Fibroblast of skin of abdomen (primary cell): ENCODE measurements around the gene PPBP.

Experiments
- DNase-seq: peaks from one replicate; pipeline ENCODE4 v3.0.0-alpha.2; 2013

The PPBP gene

DNA sequence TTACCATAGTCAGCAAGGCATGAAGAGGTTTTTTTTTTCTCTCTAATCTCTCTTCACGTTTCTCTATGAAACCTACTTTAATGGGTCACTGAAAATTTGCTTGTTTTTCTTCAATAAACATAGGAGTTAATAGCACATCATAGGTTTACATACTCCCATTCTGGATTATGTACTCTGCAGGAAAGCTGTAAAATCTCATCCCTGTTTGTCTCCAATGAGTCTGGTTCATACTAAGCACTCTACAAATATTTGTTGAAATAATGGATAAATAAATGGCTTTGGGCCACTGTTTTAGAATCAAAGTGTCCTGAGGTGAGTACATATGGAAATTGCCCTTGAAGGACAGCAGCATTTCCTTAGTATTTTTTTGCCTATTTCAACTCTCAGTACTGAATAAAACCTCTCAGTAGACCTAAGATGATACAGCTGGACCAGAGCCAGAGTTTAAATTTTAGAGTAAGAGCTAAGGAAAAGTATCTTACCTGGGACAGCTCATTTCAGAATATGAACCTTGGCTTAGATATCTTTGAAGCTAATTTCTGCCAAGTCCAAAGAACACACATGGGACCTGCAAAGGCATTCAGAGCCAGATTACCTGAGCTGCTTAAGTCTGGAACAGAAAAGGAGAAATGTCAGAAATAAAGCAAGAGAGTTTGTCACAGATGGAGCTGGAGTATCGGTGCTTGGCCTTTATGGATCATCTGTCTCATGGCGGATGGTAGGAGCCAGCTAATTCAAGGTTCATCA lies 40.6 kb downstream of the PPBP start:
- DNase-seq = no peak

- no peak for DNase-seq
These were observed 42.1 kb downstream of the PPBP start for GRCh38 chr4:73945674-73946449.

DNA sequence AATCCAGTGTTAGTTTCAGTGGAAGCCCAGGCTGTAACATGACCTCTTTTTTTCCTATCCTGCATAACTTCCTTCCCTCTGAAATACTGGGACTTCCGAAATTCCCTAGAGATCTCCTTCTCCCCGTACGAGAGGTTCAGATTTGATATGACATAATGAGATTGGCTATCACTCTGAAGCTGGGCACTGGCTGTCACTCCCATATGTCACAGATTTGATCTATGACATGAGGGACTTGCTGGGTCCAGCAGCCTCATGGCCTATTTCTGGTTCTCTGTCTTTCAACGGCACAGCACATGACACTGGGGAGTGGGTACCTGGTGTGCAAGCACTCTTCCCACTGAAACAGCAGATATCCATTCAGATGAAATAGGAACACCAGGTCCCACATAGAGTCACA lies 42.9 kb downstream of the PPBP start:
- no peak for DNase-seq

DNA sequence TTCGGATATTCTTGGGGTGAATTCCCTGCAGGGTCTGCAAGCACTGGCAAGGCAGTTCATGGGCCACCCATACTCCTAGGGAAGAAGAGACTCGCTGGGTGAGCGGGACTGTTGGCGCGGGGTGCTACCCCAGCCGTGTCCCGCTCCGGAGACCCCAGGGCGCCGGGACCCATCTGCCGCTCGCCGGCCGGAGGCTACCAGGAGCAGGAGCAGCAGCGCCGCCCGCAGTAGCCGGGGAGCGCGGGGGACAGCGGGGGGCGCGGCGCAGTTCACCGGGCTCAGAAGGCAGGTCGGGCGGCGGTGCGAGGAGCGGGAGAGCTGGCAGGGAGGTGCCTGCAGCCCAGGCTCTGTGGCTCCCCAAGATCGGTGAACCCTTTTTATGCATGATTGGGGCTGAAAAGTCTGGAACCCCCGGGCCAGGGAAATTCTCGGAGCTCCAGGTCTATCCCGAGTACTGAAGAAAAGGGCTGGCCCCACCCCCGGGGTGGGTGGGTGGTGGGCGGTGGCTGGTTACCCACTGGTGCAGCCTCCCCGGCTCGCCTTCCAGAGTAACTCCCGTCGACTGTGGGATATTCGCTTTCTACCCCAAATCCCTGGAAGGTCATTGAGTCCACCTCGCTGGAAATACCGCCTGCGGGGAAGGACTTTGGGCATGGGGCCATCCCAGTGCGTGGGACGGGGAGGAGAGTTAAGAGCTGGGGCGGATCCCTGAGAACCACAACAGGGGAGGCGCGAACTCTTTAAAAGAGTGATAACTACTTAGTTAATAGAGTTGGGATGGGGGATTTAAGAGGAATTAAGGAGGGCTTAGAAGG lies 43.7 kb downstream of the PPBP start:
- peak; percentile 6 for DNase-seq

GRCh38 chr4:73943555-73943954 lies 44.4 kb downstream of the PPBP start:
- no peak for DNase-seq

DNA sequence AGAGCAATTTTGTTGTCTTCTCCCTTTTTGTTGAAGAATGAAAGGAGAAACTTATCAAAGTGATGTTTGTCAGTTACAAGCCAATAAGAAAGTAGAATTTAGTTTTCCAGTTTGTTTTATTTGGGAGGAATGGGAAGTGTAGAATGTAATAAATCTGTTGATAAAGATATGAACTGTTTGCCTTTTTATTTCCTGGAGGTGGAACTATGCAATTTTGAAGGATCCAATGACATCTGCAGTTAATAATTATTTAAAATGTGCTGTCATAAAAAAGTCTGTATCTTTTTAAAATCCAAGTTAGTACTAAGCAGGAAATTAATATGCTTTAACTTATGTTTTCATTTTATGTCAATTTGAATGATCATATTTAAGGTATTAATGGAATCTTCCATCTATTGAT lies 51.0 kb downstream of the PPBP start:
- DNase-seq = no peak
